GM21360 (cell line): ENCODE results near the gene CHRNB2.

Experiments
- ATAC-seq: cut with Tn5 transposase; IDR thresholded peaks from one replicate; pipeline ENCODE4 v1.9.1; 2021; ENCODE audit warnings: mild to moderate bottlenecking, moderate library complexity; ENCODE audit not compliant: unreplicated experiment

Gene CHRNB2

GRCh38 chr1:154552036-154552435 is 15.5 kb upstream of the CHRNB2 start:
- no peak for ATAC-seq

GRCh38 chr1:154553056-154554030 is 14.2 kb upstream of the CHRNB2 start:
- no peak for ATAC-seq

- no peak for ATAC-seq
Measured at GRCh38 chr1:154556422-154556821, 11.2 kb upstream of the CHRNB2 start.

- ATAC-seq: no peak
Measured at GRCh38 chr1:154557248-154557938, 10.2 kb upstream of the CHRNB2 start.

- peak; percentile 3 for ATAC-seq
Measured at GRCh38 chr1:154557939-154558719, 9.4 kb upstream of the CHRNB2 start, which contains the start of gene UBE2Q1. Gene UBE2Q1 (minus strand): TSS chr1:154558662. CDS start chr1:154558553, 109 bp downstream.

- ATAC-seq: peak; percentile 86
Measured at GRCh38 chr1:154558720-154559465, 8.7 kb upstream of the CHRNB2 start.

GRCh38 chr1:154559466-154560044 is 8.0 kb upstream of the CHRNB2 start:
- peak; percentile 46 for ATAC-seq

- no peak for ATAC-seq
Measured at GRCh38 chr1:154565876-154566275, 1.7 kb upstream of the CHRNB2 start.

- no peak for ATAC-seq
Measured at GRCh38 chr1:154568157-154568815, 708 bp downstream of the CHRNB2 start.

- no peak for ATAC-seq
Measured at GRCh38 chr1:154571244-154571963, 3.8 kb downstream of the CHRNB2 start.

- no peak for ATAC-seq
Measured at GRCh38 chr1:154571964-154572288, 4.3 kb downstream of the CHRNB2 start.

- no peak for ATAC-seq
Measured at GRCh38 chr1:154572468-154573167, 5.0 kb downstream of the CHRNB2 start.

GRCh38 chr1:154573168-154573510 is 5.6 kb downstream of the CHRNB2 start:
- no peak for ATAC-seq

GRCh38 chr1:154574716-154575115 is 7.1 kb downstream of the CHRNB2 start:
- no peak for ATAC-seq

GRCh38 chr1:154575147-154575927 is 7.8 kb downstream of the CHRNB2 start:
- ATAC-seq: no peak

- no peak for ATAC-seq
Measured at GRCh38 chr1:154575951-154576566, 8.5 kb downstream of the CHRNB2 start.

GRCh38 chr1:154577346-154578057 is 9.9 kb downstream of the CHRNB2 start:
- ATAC-seq: no peak
